Activated CD4-positive, alpha-beta T cell treated with anti-CD3 and anti-CD28 coated beads, Interleukin-2, Interleukin-6, amounts not matched to agents 100 ng/mL and 50 ng/mL, durations not matched to agents 16 hours and 8 hours (primary cell): Measurements from ENCODE around the gene HARS1.
"Not testable (repeated sequence)": the region's sequence is repeated elsewhere in the genome, so short reads cannot be mapped to it uniquely, and the experiment has no call there.

Source experiments
- DNase-seq: peaks from one replicate; pipeline ENCODE4 v3.0.0-alpha.2; 2020

HARS1 gene, protein sequence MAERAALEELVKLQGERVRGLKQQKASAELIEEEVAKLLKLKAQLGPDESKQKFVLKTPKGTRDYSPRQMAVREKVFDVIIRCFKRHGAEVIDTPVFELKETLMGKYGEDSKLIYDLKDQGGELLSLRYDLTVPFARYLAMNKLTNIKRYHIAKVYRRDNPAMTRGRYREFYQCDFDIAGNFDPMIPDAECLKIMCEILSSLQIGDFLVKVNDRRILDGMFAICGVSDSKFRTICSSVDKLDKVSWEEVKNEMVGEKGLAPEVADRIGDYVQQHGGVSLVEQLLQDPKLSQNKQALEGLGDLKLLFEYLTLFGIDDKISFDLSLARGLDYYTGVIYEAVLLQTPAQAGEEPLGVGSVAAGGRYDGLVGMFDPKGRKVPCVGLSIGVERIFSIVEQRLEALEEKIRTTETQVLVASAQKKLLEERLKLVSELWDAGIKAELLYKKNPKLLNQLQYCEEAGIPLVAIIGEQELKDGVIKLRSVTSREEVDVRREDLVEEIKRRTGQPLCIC

DNA sequence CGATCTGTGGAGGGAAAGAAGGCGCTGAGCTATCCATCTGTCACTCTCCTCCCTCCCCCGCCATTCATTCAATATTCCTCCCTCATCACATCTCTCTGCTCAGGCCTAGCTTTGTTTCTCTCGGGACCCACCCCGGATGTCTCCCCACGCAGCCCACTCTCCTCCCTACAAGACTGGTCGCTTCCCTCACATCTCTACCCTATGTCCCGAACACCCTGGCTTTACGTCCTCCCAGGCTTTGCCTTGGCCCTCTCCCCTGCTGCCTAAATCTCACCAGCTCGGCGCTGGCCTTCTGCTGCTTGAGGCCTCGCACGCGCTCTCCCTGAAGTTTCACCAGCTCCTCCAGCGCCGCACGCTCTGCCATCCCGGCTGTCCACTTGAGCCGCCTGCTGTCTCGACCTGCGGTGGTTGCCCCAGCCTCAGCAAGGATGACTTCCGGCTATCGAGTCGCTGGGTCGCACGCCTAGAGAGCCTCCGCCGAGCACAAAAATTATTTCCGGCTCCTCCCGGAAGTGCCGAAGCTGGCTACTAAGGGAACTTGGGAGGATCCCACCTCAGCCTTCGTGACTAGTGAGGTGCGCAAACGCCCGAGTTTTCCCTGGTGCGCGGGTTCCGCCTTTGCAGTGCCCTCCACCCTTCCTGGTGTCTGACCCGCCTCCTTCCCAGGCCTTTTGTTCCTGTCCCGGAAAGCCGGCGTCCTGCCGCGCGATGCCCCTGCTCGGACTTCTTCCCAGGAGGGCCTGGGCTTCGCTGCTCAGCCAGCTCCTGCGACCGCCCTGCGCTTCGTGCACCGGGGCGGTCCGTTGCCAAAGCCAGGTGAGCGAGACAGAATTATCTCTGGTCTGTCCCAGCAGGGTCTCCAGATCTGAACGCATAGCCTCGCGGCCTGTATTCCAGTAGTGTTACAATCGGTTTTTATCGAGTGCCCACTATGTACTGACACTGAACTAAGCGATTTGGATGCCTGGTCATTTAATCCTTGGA lies at the start of gene HARS1, which contains the start of gene HARS2:
HARS1 (minus strand) TSS at position 430 of the 984 bp plus-strand sequence; CDS start at position 364, 66 bp downstream.
HARS2 (plus strand) TSS at position 515 of the 984 bp plus-strand sequence; CDS start at position 709, 194 bp downstream.
- peak; percentile 94 for DNase-seq

DNA sequence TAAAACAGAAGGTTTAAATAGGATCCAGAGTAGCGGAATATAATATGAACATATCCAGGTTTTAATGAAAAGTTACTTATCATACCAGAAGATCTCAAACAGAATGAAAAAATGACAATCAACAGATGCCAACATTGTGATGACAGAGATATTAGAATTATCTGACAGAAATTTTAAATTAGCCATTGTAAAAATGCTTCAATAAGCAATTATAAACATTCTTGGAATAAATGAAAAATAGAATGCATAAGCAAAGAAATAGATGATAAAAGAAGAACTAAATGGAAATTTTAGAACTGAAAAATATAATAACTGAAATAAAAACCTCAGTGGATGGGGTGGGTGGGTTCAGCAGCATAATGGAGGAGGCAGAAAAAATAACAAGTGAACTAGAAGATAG lies 46.3 kb upstream of the HARS1 start:
- no peak for DNase-seq

- DNase-seq: no peak
Observed at GRCh38 chr5:140734354-140734753, 43.2 kb upstream of the HARS1 start.

- no peak for DNase-seq
Observed at GRCh38 chr5:140733098-140733497, 41.9 kb upstream of the HARS1 start.

GRCh38 chr5:140725799-140726471 lies 34.8 kb upstream of the HARS1 start:
- DNase-seq: peak; percentile 92

DNA sequence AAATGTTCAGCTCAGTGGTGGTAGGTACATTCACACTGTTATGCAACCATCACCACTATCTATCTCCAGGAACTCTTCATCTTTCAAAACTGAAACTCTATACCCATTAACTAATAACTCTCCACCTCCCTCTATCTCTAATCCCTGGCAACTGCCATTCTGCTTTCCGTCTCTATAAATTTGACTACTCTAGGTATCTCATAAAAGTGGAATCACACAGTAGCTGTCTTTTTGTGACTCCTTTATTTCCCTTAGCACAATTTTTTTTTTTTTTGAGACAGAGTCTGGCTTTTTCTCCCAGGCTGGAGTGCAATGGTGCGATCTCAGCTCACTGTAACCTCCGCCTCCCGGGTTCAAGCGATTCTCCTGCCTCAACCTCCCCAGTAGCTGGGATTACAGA lies 30.2 kb upstream of the HARS1 start:
- not testable (repeated sequence) for DNase-seq

GRCh38 chr5:140720738-140721137 lies 29.6 kb upstream of the HARS1 start:
- DNase-seq: not testable (repeated sequence)

- no peak for DNase-seq
Observed at GRCh38 chr5:140718266-140718592, 27.1 kb upstream of the HARS1 start.

DNA sequence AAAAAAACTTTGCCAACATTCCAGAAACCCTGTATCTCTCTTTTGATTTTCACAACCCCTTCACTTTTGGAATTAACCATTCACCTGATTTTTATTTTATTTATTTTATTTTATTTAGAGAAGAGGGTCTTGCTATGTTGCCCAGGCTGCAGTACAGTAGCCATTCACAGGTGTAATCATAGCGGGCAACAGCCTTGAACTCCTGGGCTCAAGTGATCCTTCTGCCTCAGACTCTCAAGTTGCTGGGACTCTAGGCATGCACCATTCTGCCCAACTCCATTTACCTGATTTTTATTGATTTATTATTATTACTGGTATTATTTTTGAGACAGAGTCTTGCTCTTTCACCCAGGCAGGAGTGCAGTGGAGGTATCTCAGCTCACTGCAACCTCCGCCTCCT lies 25.1 kb upstream of the HARS1 start:
- DNase-seq: not testable (repeated sequence)

DNA sequence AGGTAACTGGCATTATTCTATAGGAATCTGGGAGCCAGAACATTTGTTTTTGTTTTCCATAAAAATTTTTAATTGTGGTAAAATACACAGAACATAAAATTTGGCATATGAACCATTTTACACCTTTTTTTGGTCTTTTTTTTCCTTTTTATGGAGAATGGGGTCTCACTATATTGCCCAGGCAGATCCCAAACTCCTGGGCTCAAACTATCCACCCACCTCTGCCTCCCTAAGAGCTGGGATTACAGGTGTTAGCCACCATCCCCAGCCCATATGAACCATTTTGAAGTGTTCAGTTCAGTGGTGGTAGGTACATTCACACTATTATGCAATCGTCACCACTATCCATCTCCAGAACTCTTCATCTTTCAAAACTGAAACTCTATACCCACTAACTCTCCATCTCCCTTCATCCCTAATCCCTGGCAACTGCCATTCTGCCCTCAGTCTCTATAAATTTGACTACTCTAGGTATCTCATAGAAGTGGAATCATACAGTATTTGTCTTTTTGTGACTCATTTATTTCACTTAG lies 22.5 kb upstream of the HARS1 start:
- no peak for DNase-seq

DNA sequence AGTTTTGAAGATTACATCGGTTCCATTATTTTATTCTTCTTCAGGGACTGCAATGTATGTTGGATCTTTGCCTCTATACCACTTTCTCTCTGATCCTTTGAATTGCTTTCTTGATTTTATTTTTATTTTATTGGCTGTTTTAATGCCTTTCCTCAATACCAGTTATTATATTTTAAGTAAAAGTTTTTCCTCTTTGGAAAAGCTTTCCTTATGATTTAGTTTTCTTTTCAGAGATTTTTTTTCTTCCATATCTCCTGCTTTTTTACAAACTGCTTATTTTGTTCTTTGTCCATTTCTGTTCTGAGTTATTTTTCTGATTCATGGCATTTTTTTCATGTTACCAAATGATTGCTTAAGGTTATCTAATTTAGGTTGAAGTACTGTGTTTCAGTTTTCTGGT lies 20.6 kb upstream of the HARS1 start:
- no peak for DNase-seq

- peak; percentile 96 for DNase-seq
Observed at GRCh38 chr5:140710899-140711552, 19.9 kb upstream of the HARS1 start.

- DNase-seq: not testable (repeated sequence)
Observed at GRCh38 chr5:140708787-140709186, 17.6 kb upstream of the HARS1 start.

- no peak for DNase-seq
Observed at GRCh38 chr5:140707812-140708211, 16.6 kb upstream of the HARS1 start.

- DNase-seq: peak; percentile 96
Observed at GRCh38 chr5:140700177-140701144, 9.3 kb upstream of the HARS1 start, which contains the start of gene ZMAT2. Gene ZMAT2, plus strand, starts transcription at chr5:140700447. Its CDS starts 14 bp downstream, at chr5:140700461.

- no peak for DNase-seq
Observed at GRCh38 chr5:140696891-140697492, 5.8 kb upstream of the HARS1 start.

DNA sequence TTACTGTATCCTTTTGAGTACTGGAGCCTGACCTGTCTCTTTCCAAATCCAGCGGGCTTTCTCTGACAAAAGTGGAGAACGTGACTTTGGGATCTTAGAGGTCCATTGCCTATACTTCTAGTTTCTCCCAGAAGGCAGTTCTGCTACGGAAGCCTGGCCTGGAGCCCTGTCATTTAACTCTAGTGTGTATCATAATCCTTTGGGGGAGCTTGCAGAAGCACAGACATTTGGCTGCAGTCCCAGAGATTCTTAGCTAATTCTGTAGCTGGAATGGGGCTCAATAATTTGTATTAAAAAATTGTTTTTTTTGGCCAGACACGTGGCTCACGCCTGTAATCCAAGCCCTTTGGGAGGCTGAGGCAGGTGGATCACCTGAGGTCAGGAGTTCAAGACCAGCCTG lies 3.1 kb upstream of the HARS1 start:
- DNase-seq: no peak

- no peak for DNase-seq
Observed at GRCh38 chr5:140690376-140690932, 716 bp downstream of the HARS1 start.

DNA sequence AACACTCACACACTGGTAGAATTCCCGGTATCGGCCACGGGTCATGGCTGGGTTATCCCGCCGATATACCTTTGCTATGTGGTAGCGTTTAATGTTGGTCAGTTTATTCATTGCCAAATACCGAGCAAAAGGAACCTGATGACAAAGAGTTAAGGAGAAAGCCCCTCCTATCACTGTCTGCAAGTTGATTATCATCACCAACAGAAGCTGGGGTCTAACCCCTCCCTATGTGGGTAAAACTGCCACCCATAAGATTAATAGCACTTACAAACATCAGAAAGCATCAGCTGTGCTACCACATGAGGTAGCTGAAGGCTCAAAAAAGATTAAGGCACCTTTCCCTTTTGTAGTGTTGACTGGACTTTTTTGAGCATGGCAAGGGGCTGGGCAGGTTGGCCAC lies 12.2 kb downstream of the HARS1 start:
- no peak for DNase-seq

GRCh38 chr5:140677947-140678346 lies 13.2 kb downstream of the HARS1 start:
- DNase-seq: no peak
